GM18520 (cell line): ENCODE measurements around the gene SLC2A4RG.

Experiments
- ATAC-seq: cut with Tn5 transposase; IDR thresholded peaks from one replicate; pipeline ENCODE4 v1.9.1; 2021; ENCODE audit not compliant: unreplicated experiment

SLC2A4RG gene

GRCh38 chr20:63739130-63740069, at the start of gene SLC2A4RG:
SLC2A4RG (plus strand) TSS chr20:63739776; CDS start chr20:63739913, 137 bp downstream.
- ATAC-seq = peak; percentile 33

- ATAC-seq = no peak
These were observed 49.3 kb upstream of the SLC2A4RG start for GRCh38 chr20:63690003-63690897.

GRCh38 chr20:63690898-63691710, 48.5 kb upstream of the SLC2A4RG start:
- ATAC-seq = no peak

- no peak for ATAC-seq
These were observed 47.7 kb upstream of the SLC2A4RG start for GRCh38 chr20:63691711-63692435.

- ATAC-seq = no peak
These were observed 47.0 kb upstream of the SLC2A4RG start for GRCh38 chr20:63692436-63693082.

GRCh38 chr20:63693083-63693732, 46.4 kb upstream of the SLC2A4RG start:
- ATAC-seq = no peak

- no peak for ATAC-seq
These were observed 45.6 kb upstream of the SLC2A4RG start for GRCh38 chr20:63693733-63694583.

- ATAC-seq = no peak
These were observed 44.8 kb upstream of the SLC2A4RG start for GRCh38 chr20:63694584-63695423.

- no peak for ATAC-seq
These were observed 43.9 kb upstream of the SLC2A4RG start for GRCh38 chr20:63695424-63696305.

GRCh38 chr20:63696306-63696627, 43.3 kb upstream of the SLC2A4RG start:
- no peak for ATAC-seq

- no peak for ATAC-seq
These were observed 42.8 kb upstream of the SLC2A4RG start, which contains the start of gene TNFRSF6B for GRCh38 chr20:63696628-63697356. TNFRSF6B (plus strand) TSS chr20:63696652; CDS start chr20:63696768, 116 bp downstream.

GRCh38 chr20:63697357-63697867, 42.2 kb upstream of the SLC2A4RG start:
- no peak for ATAC-seq

- no peak for ATAC-seq
These were observed 41.6 kb upstream of the SLC2A4RG start for GRCh38 chr20:63697868-63698545.

GRCh38 chr20:63698739-63699465, 40.7 kb upstream of the SLC2A4RG start:
- ATAC-seq = no peak
